Epidermal melanocyte (primary cell): Measurements from ENCODE around the gene PTGES2.

Source experiments
- DNase-seq: peaks from one replicate; pipeline ENCODE4 v3.0.0; 2011; ENCODE audit warnings: low spot score; ENCODE audit not compliant: insufficient read length

PTGES2 gene

DNA sequence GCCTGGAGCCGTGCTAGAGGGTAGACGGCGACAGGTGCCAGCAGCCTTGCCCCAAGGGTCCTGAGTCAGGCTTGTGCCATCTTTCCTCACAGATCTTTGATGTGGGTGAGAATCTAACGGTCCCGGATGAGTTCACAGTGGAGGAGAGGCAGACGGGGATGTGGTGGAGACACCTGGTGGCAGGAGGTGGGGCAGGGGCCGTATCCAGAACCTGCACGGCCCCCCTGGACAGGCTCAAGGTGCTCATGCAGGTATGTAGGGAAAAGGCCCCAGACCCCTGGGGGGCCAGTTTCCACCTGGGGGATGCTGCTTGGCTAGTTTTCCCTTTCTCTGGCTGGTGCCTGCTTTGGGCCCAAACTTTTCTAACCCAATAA lies 24.0 kb downstream of the PTGES2 start:
- DNase-seq: no peak

DNA sequence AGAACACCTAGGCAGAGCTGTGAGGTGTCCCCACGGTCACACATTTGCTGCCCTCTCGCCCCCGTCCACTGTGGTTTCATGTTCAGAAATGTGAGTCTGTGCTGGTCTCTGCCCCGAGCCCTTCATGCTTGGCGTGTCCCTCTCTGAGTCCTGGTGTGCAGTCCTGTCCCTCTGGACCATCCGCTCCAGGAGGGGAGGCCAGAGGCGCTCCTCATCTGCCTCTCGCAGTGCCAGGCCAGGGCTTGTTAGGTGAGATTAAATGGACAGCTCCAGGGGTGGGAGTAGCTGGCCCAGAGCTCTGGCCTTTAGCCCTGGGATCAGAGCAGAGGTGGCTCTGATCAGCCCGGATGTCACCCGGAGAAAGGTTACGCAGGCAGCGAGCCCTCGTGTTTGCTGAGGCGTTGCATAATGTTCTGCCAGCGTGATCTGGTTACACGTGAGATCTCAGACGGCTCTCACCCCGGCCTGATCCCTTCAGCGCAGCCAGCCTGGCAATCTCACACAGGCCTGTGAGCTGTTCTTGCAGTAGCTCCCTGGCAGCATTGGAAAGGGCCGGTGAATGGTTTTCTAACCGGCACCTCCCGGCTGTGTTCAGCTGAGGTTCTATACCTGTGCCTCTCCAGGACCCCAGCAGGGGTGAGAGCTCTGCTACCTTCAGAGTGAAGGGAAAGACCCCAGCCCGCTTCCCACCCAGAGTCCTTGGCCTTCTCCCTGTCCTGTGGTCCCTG lies 24.5 kb downstream of the PTGES2 start:
- no peak for DNase-seq

GRCh38 chr9:128102196-128102595 lies 25.3 kb downstream of the PTGES2 start:
- no peak for DNase-seq

- no peak for DNase-seq
Observed at GRCh38 chr9:128101690-128102089, 25.8 kb downstream of the PTGES2 start.

GRCh38 chr9:128101231-128101661 lies 26.3 kb downstream of the PTGES2 start:
- DNase-seq: no peak

- DNase-seq: no peak
Observed at GRCh38 chr9:128100581-128100980, 26.9 kb downstream of the PTGES2 start.

DNA sequence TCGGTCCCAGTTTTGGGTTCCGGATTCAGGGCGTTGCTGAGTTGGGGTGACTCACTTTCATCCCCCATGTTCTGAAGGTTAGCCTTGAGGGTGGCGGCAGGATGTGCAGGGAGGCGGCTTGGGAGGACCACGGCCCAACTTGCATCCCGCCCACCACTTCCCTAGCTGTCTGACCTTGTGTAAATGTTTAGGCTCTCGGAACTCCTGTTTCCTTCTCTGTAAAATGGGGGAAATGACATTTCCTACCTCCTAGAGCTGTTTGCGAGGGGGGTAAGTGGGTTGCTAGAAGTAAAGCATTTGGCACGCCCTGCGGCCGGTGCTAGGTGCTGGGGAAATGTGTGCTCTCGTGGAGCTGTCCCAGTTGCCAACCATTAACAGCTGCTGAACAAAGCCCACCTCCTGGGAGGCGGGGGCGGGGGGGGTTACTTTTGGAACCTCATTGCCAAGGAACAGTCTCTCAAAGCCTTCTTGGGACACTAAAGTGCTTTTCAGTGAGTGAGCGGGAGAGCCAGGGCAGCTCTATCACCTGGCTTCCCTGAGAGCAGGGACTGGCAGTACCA lies 27.5 kb downstream of the PTGES2 start:
- DNase-seq: no peak

- DNase-seq: no peak
Observed at GRCh38 chr9:128099231-128099931, 28.1 kb downstream of the PTGES2 start.

- peak; percentile 74 for DNase-seq
Observed at GRCh38 chr9:128098297-128099230, 29.0 kb downstream of the PTGES2 start.

- no peak for DNase-seq
Observed at GRCh38 chr9:128097543-128098296, 29.8 kb downstream of the PTGES2 start.

DNA sequence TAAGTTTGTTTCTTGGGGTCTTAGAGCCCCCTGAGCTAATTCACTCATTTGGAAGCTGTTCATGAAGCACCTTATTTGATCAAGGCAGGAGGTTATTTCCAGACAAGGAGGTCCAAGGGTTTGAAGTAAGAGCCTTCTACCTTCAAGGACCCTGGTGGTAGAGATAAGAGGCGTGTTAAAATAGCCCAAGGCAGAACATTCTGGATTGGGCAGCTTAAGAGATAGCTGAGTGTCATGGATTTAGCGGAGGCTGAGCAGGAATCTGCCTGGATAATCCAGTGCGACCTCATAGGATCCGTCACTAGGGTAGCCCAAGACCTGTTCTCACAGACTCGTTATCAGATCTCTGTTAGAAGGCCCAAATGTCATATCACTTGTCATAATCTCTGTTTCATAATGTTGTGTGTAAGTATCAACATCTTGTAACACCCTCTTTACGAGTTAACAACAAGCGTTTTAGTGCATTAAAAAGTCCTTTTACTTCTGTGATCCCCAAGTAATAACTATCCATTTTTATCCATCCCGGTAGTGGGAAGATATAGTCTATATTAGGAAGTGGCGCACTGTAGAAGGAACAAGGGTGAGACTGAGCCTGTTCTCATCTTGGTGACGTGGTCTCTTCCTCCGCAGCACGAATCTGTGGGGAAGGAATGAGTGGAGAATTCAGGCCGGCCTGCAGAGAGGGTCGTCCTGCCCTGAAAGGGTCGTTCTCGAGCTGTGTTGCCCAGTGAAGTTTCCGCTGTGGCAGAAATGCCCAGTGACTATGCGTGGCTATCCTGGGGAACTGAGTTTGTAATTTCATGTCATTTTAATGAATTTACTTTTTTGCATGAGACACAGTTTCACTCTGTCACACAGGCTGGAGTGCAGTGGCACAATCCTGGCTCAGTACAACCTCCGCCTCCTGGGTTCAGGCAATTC lies 30.7 kb downstream of the PTGES2 start:
- no peak for DNase-seq

GRCh38 chr9:128094950-128095544 lies 32.5 kb downstream of the PTGES2 start:
- no peak for DNase-seq

DNA sequence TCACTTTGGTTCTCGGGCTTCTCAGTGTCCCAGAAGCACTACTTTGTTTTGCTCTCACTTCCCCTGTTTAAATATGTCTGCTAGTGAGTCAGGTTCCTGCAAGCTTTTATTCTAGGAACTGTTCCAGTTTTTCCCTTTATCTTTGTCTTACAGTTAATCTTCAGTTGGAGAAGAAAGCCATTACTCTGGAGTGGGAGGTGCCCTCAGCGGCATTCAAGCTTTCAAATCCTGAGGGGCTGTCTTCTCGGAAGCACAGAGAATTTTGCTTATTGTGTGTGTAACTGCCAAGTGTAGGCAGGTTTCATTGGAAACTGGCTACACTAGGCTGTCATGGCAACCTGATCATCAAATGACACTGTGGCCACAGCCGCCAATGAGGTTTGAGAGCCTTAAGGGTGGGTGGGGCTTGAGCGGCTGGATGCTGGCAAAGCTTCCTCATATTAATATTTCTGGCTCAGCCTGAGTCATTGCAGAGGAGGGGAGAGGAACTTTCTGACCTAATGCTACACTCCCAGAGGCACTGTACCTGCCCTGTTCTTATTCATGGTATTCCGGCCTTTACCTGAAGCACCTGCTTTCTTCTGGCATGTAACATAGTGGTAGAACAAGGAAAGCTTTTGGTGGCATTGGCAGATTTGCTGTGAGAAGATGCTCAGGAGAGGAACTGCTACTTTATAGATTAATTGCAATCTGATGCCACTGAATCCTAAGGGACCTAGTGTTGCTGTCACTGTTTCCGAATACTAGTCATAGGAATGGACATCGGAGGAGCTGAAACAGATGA lies 33.2 kb downstream of the PTGES2 start:
- DNase-seq: peak; percentile 90

- no peak for DNase-seq
Observed at GRCh38 chr9:128093011-128093410, 34.5 kb downstream of the PTGES2 start.

DNA sequence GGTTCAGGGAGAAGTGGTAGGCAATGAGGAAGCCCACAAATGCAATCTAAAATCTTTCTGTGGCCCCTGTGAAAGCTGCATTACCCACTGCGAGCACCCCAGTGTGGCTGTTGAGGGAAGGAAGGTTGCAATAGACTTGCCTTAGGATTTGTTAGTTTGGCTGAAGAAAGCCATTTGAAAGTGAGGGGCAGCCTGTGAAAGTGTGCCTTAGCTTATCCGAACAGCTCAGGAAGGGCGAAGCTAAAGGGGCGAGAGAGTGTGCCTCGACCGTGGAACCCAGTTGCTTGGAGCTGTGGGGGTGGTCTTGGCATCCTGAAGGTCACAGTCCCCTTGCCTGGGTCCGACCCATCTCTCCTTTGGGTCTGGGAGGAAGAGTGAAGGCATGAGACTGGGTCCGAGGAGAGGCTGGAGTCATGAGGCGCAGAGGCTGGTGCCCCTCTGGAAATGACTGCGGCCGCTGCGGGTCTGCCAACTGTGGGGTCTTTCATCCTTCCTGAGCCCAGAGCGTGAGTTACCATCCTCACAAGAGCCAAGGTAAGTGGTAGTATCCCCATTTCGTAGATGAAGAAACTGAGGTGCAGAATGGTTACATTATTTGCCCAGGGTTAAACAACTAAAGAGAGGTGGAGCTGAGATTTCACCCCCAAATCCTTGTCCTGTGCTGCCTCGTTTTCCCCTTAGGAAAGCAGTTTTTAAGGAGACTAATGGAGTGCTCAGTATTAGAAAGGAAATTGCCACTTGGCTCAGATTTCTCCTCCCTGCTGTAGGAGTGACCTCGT lies 35.1 kb downstream of the PTGES2 start:
- no peak for DNase-seq

DNA sequence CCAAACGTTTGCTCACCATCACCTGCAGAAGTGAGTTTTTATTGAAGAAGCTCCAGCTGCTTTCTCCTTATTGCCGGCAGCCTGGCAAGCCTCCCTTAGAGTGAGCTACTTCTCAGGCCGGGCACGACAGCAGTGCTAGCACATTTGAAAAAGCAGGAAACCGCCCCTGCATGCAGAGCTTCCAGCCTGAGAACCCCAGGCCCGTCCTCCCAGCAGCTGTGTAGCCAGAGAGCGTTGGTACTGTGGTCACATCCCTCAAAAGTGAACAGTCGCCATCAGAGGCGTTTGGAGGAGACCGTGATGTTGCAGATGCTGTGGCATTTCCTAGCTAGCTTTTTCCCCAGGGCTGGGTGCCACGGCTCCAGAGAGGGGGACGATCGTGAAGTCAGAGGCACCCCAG lies 36.0 kb downstream of the PTGES2 start:
- no peak for DNase-seq

DNA sequence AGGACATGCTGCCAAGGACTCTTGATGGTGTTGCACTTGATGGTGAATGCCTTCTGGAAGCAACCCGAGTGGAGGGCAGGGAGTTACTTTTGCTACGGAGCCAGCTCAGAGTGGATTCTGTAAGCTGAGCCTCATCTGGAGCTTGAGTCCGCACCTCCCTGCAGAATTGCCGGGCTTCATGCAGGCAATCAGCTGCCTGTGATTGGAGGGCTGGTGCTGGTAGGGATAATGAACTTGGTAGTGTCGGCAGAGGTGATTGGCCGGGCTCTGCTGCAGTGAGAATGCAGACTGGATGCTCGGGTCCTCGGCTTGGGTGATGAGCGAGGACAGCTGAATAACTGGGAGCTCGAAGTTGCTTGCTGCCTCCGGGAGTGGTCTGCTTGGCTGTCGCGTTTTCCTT lies 36.4 kb downstream of the PTGES2 start:
- peak; percentile 73 for DNase-seq

DNA sequence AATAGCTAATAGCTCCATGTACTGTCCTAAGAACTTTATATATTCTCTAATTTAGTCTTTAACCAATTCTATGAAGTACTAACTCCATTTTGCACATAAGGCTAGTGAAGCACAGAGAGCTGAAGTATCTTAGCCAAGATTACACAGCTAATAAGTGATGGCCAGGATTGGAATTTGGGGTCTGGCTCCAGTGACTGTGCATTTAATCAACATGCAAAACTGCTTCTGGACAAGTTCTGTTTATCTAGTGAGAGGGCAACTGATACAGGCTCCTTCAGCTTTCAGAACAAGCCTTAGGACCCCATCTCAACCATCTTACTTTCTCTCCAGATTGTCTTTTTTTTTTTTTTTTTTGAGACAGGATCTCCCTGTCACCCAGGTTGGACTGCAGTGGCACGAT lies 38.2 kb downstream of the PTGES2 start:
- DNase-seq: no peak
